ENCODE data around the gene OR52N5. TPM values are rescaled to one million over a fixed set of nuclear protein-coding genes. Genes with fewer than 3 reads are reported as not detected.

OR52N5 gene
- total and polyA plus RNA-seq, 2 donors (not counting 3 experiments of a cell fraction or from before 2014, with no cell fraction given), result not detected

GRCh38 chr11:5767056-5767455 is 16.1 kb downstream of the OR52N5 start:
- Histone ChIP-seq H3K9me3 (replicated peaks; ENCODE audit: control insufficient read depth, insufficient read depth, low read length) (no peaks in the 10 kb centered on the region), H3K9me1 (replicated peaks; ENCODE audit: control insufficient read depth, extremely low read depth, insufficient read depth, low read length) (no peaks in the 10 kb centered on the region), H3K36me3 (ENCODE audit: control insufficient read depth in 2 of 2, extremely low read depth in 1 of 2, insufficient read depth in 2 of 2, low read length in 2 of 2) (no peaks in the 10 kb centered on the region), H3K27me3 (ENCODE audit: control insufficient read depth in 2 of 2, insufficient read depth in 2 of 2, low read length in 2 of 2) (no peaks in the 10 kb centered on the region), H3K79me2 (ENCODE audit: control insufficient read depth, insufficient read depth, low read length) (no peaks in the 10 kb centered on the region), H2AFZ (ENCODE audit: low read depth, low read length) (no peak overlapping the region), H4K20me1 (replicated peaks; ENCODE audit: control insufficient read depth, extremely low read depth, insufficient read depth, low read length) (no peaks in the 10 kb centered on the region), H3K4me1 (ENCODE audit: control insufficient read depth, extremely low read depth, insufficient read depth, low read length) (no peaks in the 10 kb centered on the region), H3K9ac (replicated peaks; ENCODE audit: extremely low read depth, insufficient read depth, low read length) (no peak overlapping the region), H3K4me3 (replicated peaks in 1 of 3; ENCODE audit: insufficient read depth in 1 of 3, low read depth in 1 of 3, low read length in 3 of 3) (no peak overlapping the region), H3K4me2 (ENCODE audit: insufficient read depth, low read length) (no peak overlapping the region), H3K27ac (ENCODE audit: insufficient read depth, low read depth, low read length) (no peak overlapping the region)
- DNase-seq (ENCODE audit: low read depth, low spot score) (no peak), FAIRE-seq (no peak)
- dilution Hi-C loops (cut with MboI; ENCODE audit: extremely low pct_ligation_motif_present, low sequenced_read_pairs) (no loop called here), intact Hi-C loops (cut with micrococcal nuclease) (no loop called here)
- no TSS peak for BruUV-seq (replicated peaks)
- ChIA-PET POLR2A (no interaction called here), CTCF (no interaction called here)
- no peak for TF ChIP-seq FOS (IDR thresholded peaks at IDR 0.05; ENCODE audit: borderline replicate concordance, insufficient read depth, low read length)
- TF ChIP-seq, protein P1, sequence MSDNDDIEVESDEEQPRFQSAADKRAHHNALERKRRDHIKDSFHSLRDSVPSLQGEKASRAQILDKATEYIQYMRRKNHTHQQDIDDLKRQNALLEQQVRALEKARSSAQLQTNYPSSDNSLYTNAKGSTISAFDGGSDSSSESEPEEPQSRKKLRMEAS (IDR thresholded peaks at IDR 0.05; ENCODE audit: insufficient read depth, insufficient read length), result no peak

DNA sequence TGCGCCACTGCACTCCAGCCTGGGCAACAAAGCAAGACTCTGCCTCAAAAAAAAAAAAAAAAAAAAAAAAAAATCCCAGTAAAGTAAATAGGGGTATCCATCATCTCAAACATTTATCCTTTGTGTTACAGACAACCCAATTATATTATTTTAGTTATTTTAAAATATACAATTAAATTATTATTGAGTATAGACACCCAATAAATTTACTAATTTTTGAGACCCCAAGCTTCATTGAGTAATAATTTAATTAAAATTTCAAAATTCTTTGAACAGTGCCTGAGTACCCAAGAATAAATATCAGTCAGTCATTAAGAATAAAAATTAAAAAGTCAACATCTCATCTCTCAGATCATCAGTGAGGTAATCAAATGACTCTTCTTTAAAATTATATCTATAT is 29.2 kb downstream of the OR52N5 start, which contains the start of gene OR52N4:
OR52N4 (plus strand) TSS at position 301 of the 400 bp plus-strand sequence. CDS start 498 bp downstream, outside the sequence.
- intact Hi-C loops (cut with micrococcal nuclease), result no loop called here

More for the DNA sequence above, 29.2 kb downstream of the OR52N5 start, which contains the start of gene OR52N4:
- H3K27me3 ChIP-seq (ENCODE audit: control insufficient read depth in 2 of 2, insufficient read depth in 2 of 2, low read length in 2 of 2), result peaks cover 3 to 5% of the 10 kb centered on the region in 2 experiments
- H3K4me3 ChIP-seq (replicated peaks in 1 of 3; ENCODE audit: insufficient read depth in 1 of 3, low read depth in 1 of 3, low read length in 3 of 3), result no peak within 1 kb of the TSS
- FAIRE-seq (no peak), DNase-seq (ENCODE audit: low read depth, low spot score) (no peak)
- dilution Hi-C loops (cut with MboI; ENCODE audit: extremely low pct_ligation_motif_present, low sequenced_read_pairs), result no loop called here
- H4K20me1 ChIP-seq (replicated peaks; ENCODE audit: control insufficient read depth, extremely low read depth, insufficient read depth, low read length), result no peaks in the 10 kb centered on the region
- no peak within 1 kb of the TSS for H3K4me2 ChIP-seq (ENCODE audit: insufficient read depth, low read length)
- no peaks in the 10 kb centered on the region for H3K9me1 ChIP-seq (replicated peaks; ENCODE audit: control insufficient read depth, extremely low read depth, insufficient read depth, low read length)
- ChIA-PET CTCF (no interaction called here), POLR2A (no interaction called here)
- no peaks in the 10 kb centered on the region for H3K4me1 ChIP-seq (ENCODE audit: control insufficient read depth, extremely low read depth, insufficient read depth, low read length)
- no peaks in the 10 kb centered on the region for H3K9me3 ChIP-seq (replicated peaks; ENCODE audit: control insufficient read depth, insufficient read depth, low read length)
- no TSS peak for BruUV-seq (replicated peaks)
- H3K9ac ChIP-seq (replicated peaks; ENCODE audit: extremely low read depth, insufficient read depth, low read length), result no peak within 1 kb of the TSS
- no peak within 1 kb of the TSS for H2AFZ ChIP-seq (ENCODE audit: low read depth, low read length)
- TF ChIP-seq JUN (IDR thresholded peaks at IDR 0.05; ENCODE audit: borderline replicate concordance, insufficient read depth, insufficient read length, low read depth) (no peak), MYC (IDR thresholded peaks at IDR 0.05; ENCODE audit: low read depth, low read length) (no peak), POLR2A (IDR thresholded peaks at IDR 0.05; ENCODE audit: low read depth, low read length) (no peak), POLR2AphosphoS5 (IDR thresholded peaks at IDR 0.05; ENCODE audit: insufficient read depth, low read depth, low read length) (no peak), EZH2 (IDR thresholded peaks at IDR 0.05; ENCODE audit: borderline replicate concordance, low read depth, low read length, severe bottlenecking) (no peak), CTCF (IDR thresholded peaks at IDR 0.05; ENCODE audit: extremely low read depth in 1 of 2, insufficient read depth in 1 of 2, low read depth in 1 of 2, low read length in 2 of 2) (no peak), FOS (IDR thresholded peaks at IDR 0.05; ENCODE audit: borderline replicate concordance, insufficient read depth, low read length) (no peak), GATA2 (IDR thresholded peaks at IDR 0.05; ENCODE audit: insufficient read depth, insufficient read length, low read depth, low read length) (no peak)
- TF ChIP-seq, protein P1 (IDR thresholded peaks at IDR 0.05; ENCODE audit: insufficient read depth, insufficient read length), result no peak
- no peak within 1 kb of the TSS for H3K27ac ChIP-seq (ENCODE audit: insufficient read depth, low read depth, low read length)
- no peaks in the 10 kb centered on the region for H3K36me3 ChIP-seq (ENCODE audit: control insufficient read depth in 2 of 2, extremely low read depth in 1 of 2, insufficient read depth in 2 of 2, low read length in 2 of 2)
- no peaks in the 10 kb centered on the region for H3K79me2 ChIP-seq (ENCODE audit: control insufficient read depth, insufficient read depth, low read length)
